Adipocyte (in vitro differentiated cells): ENCODE data around the gene RTKN2.

ENCODE experiments used
- DNase-seq: peaks from one replicate; pipeline ENCODE4 v3.0.0-alpha.2; 2015; ENCODE audit warnings: low read depth
- H3K27me3 ChIP-seq: replicated peaks from 2 replicates; pipeline ENCODE4 v1.7.0; 2013; ENCODE audit warnings: mild to moderate bottlenecking, low read length, moderate library complexity; ENCODE audit not compliant: control insufficient read depth, insufficient read depth
- H3K36me3 ChIP-seq: 2 replicates; pipeline ENCODE4 v1.7.0; 2013; ENCODE audit warnings: low read length, mild to moderate bottlenecking, moderate library complexity; ENCODE audit not compliant: control insufficient read depth, insufficient read depth, severe bottlenecking
- H3K4me1 ChIP-seq: 2 replicates; pipeline ENCODE4 v1.7.0; 2013; ENCODE audit warnings: mild to moderate bottlenecking, low read length, moderate library complexity; ENCODE audit not compliant: control insufficient read depth, insufficient read depth
- H3K4me3 ChIP-seq: 2 replicates; pipeline ENCODE4 v1.7.0; 2013; ENCODE audit warnings: mild to moderate bottlenecking, low read length, moderate library complexity
- H3K9ac ChIP-seq: 2 replicates; pipeline ENCODE4 v1.7.0; 2013; ENCODE audit warnings: mild to moderate bottlenecking, low read length, moderate library complexity
- H3K9me3 ChIP-seq: 2 replicates; pipeline ENCODE4 v1.7.0; 2013; ENCODE audit warnings: mild to moderate bottlenecking, low read length, moderate library complexity; ENCODE audit not compliant: control insufficient read depth

RTKN2 gene

GRCh38 chr10:62186999-62187675 lies 81.5 kb downstream of the RTKN2 start:
- no peaks in the 10 kb centered on the region for H3K27me3 ChIP-seq
- H3K4me1 ChIP-seq = no peaks in the 10 kb centered on the region
- no peaks in the 10 kb centered on the region for H3K9me3 ChIP-seq
- no peaks in the 10 kb centered on the region for H3K36me3 ChIP-seq
- DNase-seq = no peak
- no peak overlapping the region for H3K4me3 ChIP-seq
- H3K9ac ChIP-seq = no peak overlapping the region

- H3K9ac ChIP-seq = no peak overlapping the region
- H3K27me3 ChIP-seq = no peaks in the 10 kb centered on the region
- no peaks in the 10 kb centered on the region for H3K4me1 ChIP-seq
- DNase-seq = no peak
- H3K4me3 ChIP-seq = no peak overlapping the region
- H3K36me3 ChIP-seq = no peaks in the 10 kb centered on the region
- H3K9me3 ChIP-seq = no peaks in the 10 kb centered on the region
Observed at GRCh38 chr10:62185919-62186692, 82.5 kb downstream of the RTKN2 start.

- Histone ChIP-seq H3K9ac (no peak overlapping the region), H3K27me3 (no peaks in the 10 kb centered on the region), H3K9me3 (peaks cover 5% of the 10 kb centered on the region), H3K4me3 (no peak overlapping the region), H3K36me3 (no peaks in the 10 kb centered on the region), H3K4me1 (no peaks in the 10 kb centered on the region)
- DNase-seq = no peak
Observed at GRCh38 chr10:62183857-62184795, 84.5 kb downstream of the RTKN2 start.

GRCh38 chr10:62183442-62183841 lies 85.2 kb downstream of the RTKN2 start:
- H3K9ac ChIP-seq = no peak overlapping the region
- H3K4me1 ChIP-seq = no peaks in the 10 kb centered on the region
- no peaks in the 10 kb centered on the region for H3K27me3 ChIP-seq
- no peak overlapping the region for H3K4me3 ChIP-seq
- DNase-seq = no peak
- peaks cover 5% of the 10 kb centered on the region for H3K9me3 ChIP-seq
- no peaks in the 10 kb centered on the region for H3K36me3 ChIP-seq

- Histone ChIP-seq H3K9ac (no peak overlapping the region), H3K36me3 (no peaks in the 10 kb centered on the region), H3K4me3 (no peak overlapping the region), H3K27me3 (no peaks in the 10 kb centered on the region), H3K4me1 (no peaks in the 10 kb centered on the region), H3K9me3 (peaks cover 5% of the 10 kb centered on the region)
- DNase-seq = no peak
Observed at GRCh38 chr10:62182595-62182994, 86.0 kb downstream of the RTKN2 start.

- no peak overlapping the region for H3K9ac ChIP-seq
- H3K9me3 ChIP-seq = peaks cover 5% of the 10 kb centered on the region
- H3K4me1 ChIP-seq = no peaks in the 10 kb centered on the region
- no peak for DNase-seq
- H3K4me3 ChIP-seq = no peak overlapping the region
- no peaks in the 10 kb centered on the region for H3K27me3 ChIP-seq
- no peaks in the 10 kb centered on the region for H3K36me3 ChIP-seq
Observed at GRCh38 chr10:62182171-62182570, 86.5 kb downstream of the RTKN2 start.

- H3K9ac ChIP-seq = no peak overlapping the region
- H3K36me3 ChIP-seq = no peaks in the 10 kb centered on the region
- no peak overlapping the region for H3K4me3 ChIP-seq
- peaks cover 5% of the 10 kb centered on the region for H3K9me3 ChIP-seq
- no peak for DNase-seq
- H3K27me3 ChIP-seq = no peaks in the 10 kb centered on the region
- peaks cover 2% of the 10 kb centered on the region for H3K4me1 ChIP-seq
Observed at GRCh38 chr10:62180677-62181076, 88.0 kb downstream of the RTKN2 start.

- no peak for DNase-seq
- Histone ChIP-seq H3K9me3 (peaks cover 5% of the 10 kb centered on the region), H3K27me3 (no peaks in the 10 kb centered on the region)
Observed at GRCh38 chr10:62178568-62178967, 90.1 kb downstream of the RTKN2 start.

GRCh38 chr10:62177111-62177510 lies 91.5 kb downstream of the RTKN2 start:
- Histone ChIP-seq H3K4me1 (peaks cover 6% of the 10 kb centered on the region), H3K27me3 (no peaks in the 10 kb centered on the region), H3K9ac (no peak overlapping the region), H3K36me3 (no peaks in the 10 kb centered on the region), H3K4me3 (no peak overlapping the region), H3K9me3 (peaks cover 14% of the 10 kb centered on the region)
- DNase-seq = no peak

More at GRCh38 chr10:62178568-62178967, 90.1 kb downstream of the RTKN2 start:
- no peak overlapping the region for H3K9ac ChIP-seq
- H3K4me1 ChIP-seq = peaks cover 6% of the 10 kb centered on the region
- no peak overlapping the region for H3K4me3 ChIP-seq
- no peaks in the 10 kb centered on the region for H3K36me3 ChIP-seq

- no peaks in the 10 kb centered on the region for H3K27me3 ChIP-seq
- H3K4me3 ChIP-seq = peak overlapping the region; percentile 1
- H3K4me1 ChIP-seq = peaks cover 6% of the 10 kb centered on the region
- H3K9me3 ChIP-seq = peaks cover 12% of the 10 kb centered on the region
- H3K36me3 ChIP-seq = no peaks in the 10 kb centered on the region
- no peak overlapping the region for H3K9ac ChIP-seq
- DNase-seq = peak; percentile 29
Observed at GRCh38 chr10:62175251-62175650, 93.4 kb downstream of the RTKN2 start.

- no peak overlapping the region for H3K9ac ChIP-seq
- no peaks in the 10 kb centered on the region for H3K27me3 ChIP-seq
- peaks cover 12% of the 10 kb centered on the region for H3K9me3 ChIP-seq
- H3K4me1 ChIP-seq = peaks cover 12% of the 10 kb centered on the region
- no peak overlapping the region for H3K4me3 ChIP-seq
- no peaks in the 10 kb centered on the region for H3K36me3 ChIP-seq
- no peak for DNase-seq
Observed at GRCh38 chr10:62172465-62172864, 96.2 kb downstream of the RTKN2 start.
